Activated CD4-positive, alpha-beta T cell treated with anti-CD3 and anti-CD28 coated beads, Interleukin-2, amount 50 U/mL, for 1 hour (primary cell): ENCODE measurements around the gene ERVV-1.

Source experiments
- DNase-seq: peaks from one replicate; pipeline ENCODE4 v3.0.0-alpha.2; 2020

Gene ERVV-1

GRCh38 chr19:53034054-53034453 lies 20.3 kb downstream of the ERVV-1 start:
- DNase-seq, result no peak

GRCh38 chr19:53034948-53035675 lies 21.4 kb downstream of the ERVV-1 start:
- no peak for DNase-seq

- no peak for DNase-seq
Observed at GRCh38 chr19:53037101-53038097, 23.7 kb downstream of the ERVV-1 start.

- DNase-seq, result no peak
Observed at GRCh38 chr19:53041366-53041765, 27.6 kb downstream of the ERVV-1 start.

GRCh38 chr19:53045536-53045935 lies 31.8 kb downstream of the ERVV-1 start:
- DNase-seq, result no peak

GRCh38 chr19:53047379-53047778 lies 33.7 kb downstream of the ERVV-1 start:
- no peak for DNase-seq

- no peak for DNase-seq
Observed at GRCh38 chr19:53055117-53055516, 41.4 kb downstream of the ERVV-1 start.

GRCh38 chr19:53057904-53058580 lies 44.3 kb downstream of the ERVV-1 start:
- no peak for DNase-seq
